OCI-LY3 (cell line): ENCODE results near the gene GRAMD1B.

Experiments
- H2AFZ ChIP-seq: fragments of 200-600, 300-600 bp; shearing (Covaris generic); 2 replicates; pipeline ENCODE4 v1.6.0; 2014; ENCODE audit warnings: antibody characterized with exemption, low read depth, low read length
- H3K27ac ChIP-seq: fragments of 200-600, 300-600 bp; sonication (generic); 2 replicates; pipeline ENCODE4 v1.5.1; 2014; ENCODE audit warnings: mild to moderate bottlenecking, low read length, moderate library complexity, mixed read lengths
- H3K27me3 ChIP-seq: fragments of 200-600, 300-600 bp; sonication (generic); 2 replicates; pipeline ENCODE4 v1.6.1; 2014; ENCODE audit warnings: low read depth, low read length, mixed read lengths
- H3K36me3 ChIP-seq: fragments of 200-600, 300-600 bp; sonication (generic); replicated peaks from 2 replicates; pipeline ENCODE3; 2014; ENCODE audit warnings: low read depth, low read length, mixed read lengths
- H3K4me1 ChIP-seq: fragments of 300-600, 200-600 bp; sonication (generic); 2 replicates; pipeline ENCODE4 v1.6.1; 2014; ENCODE audit warnings: low read length, mixed read lengths
- H3K4me2 ChIP-seq: fragments of 200-600, 300-600 bp; sonication (generic); 2 replicates; pipeline ENCODE4 v1.6.1; 2014; ENCODE audit warnings: low read length, mixed read lengths
- H3K4me3 ChIP-seq: fragments of 300-600, 200-600 bp; sonication (generic); 2 replicates; pipeline ENCODE4 v1.5.1; 2014; ENCODE audit warnings: antibody characterized with exemption, mild to moderate bottlenecking, low read length, moderate library complexity
- H3K79me2 ChIP-seq: fragments of 300-600, 200-600 bp; shearing (Covaris generic); 2 replicates; pipeline ENCODE4 v1.6.1; 2014; ENCODE audit warnings: mild to moderate bottlenecking, low read length, mixed read lengths
- H3K9ac ChIP-seq: fragments of 300-600, 200-600 bp; shearing (Covaris generic); 2 replicates; pipeline ENCODE4 v1.6.0; 2014; ENCODE audit warnings: mild to moderate bottlenecking, low read length, moderate library complexity
- H3K9me3 ChIP-seq: fragments of 200-600, 300-600 bp; shearing (Covaris generic); 2 replicates; pipeline ENCODE4 v1.6.1; 2014; ENCODE audit warnings: low read length, mixed read lengths; ENCODE audit not compliant: insufficient read depth
- H4K20me1 ChIP-seq: fragments of 200-600, 300-600 bp; sonication (generic); 2 replicates; pipeline ENCODE4 v1.6.1; 2016; ENCODE audit warnings: low read length, mixed read lengths; ENCODE audit not compliant: insufficient read depth
- CTCF ChIP-seq: fragments of 200-600, 300-600 bp; sonication (generic); IDR thresholded peaks from 2 replicates; pipeline ENCODE4 v1.5.1; 2014; ENCODE audit warnings: antibody characterized with exemption, low read length, low read depth
- EZH2phosphoT487 ChIP-seq: fragments of 200-600 bp; shearing (Covaris generic); IDR thresholded peaks from 2 replicates; pipeline ENCODE4 v1.6.1; 2018; ENCODE audit warnings: antibody characterized with exemption, mixed run types, low read depth

Gene GRAMD1B

GRCh38 chr11:123622576-123622975 is 192.5 kb downstream of the GRAMD1B start:
- H3K27ac ChIP-seq: no peak overlapping the region
- H3K9ac ChIP-seq: no peak overlapping the region
- no peak overlapping the region for H3K4me3 ChIP-seq
- no peaks in the 10 kb centered on the region for H3K36me3 ChIP-seq
- no peaks in the 10 kb centered on the region for H3K27me3 ChIP-seq
- H2AFZ ChIP-seq: no peak overlapping the region
- no peaks in the 10 kb centered on the region for H4K20me1 ChIP-seq
- TF ChIP-seq CTCF (no peak), EZH2phosphoT487 (no peak)
- H3K9me3 ChIP-seq: no peaks in the 10 kb centered on the region
- no peaks in the 10 kb centered on the region for H3K79me2 ChIP-seq
- H3K4me1 ChIP-seq: no peaks in the 10 kb centered on the region
- no peak overlapping the region for H3K4me2 ChIP-seq

- no peak overlapping the region for H3K27ac ChIP-seq
- H2AFZ ChIP-seq: no peak overlapping the region
- H3K9ac ChIP-seq: no peak overlapping the region
- no peaks in the 10 kb centered on the region for H3K4me1 ChIP-seq
- no peak overlapping the region for H3K4me2 ChIP-seq
- no peak for TF ChIP-seq EZH2phosphoT487
- TF ChIP-seq CTCF: no peak
- H4K20me1 ChIP-seq: no peaks in the 10 kb centered on the region; the same call in 1 of the 2 replicates
- no peak overlapping the region for H3K4me3 ChIP-seq
- no peaks in the 10 kb centered on the region for H3K36me3 ChIP-seq
- no peaks in the 10 kb centered on the region for H3K79me2 ChIP-seq
- no peaks in the 10 kb centered on the region for H3K27me3 ChIP-seq
- H3K9me3 ChIP-seq: no peaks in the 10 kb centered on the region
Observed at GRCh38 chr11:123624974-123625373, 194.9 kb downstream of the GRAMD1B start.

- H3K4me1 ChIP-seq: no peaks in the 10 kb centered on the region
- no peak overlapping the region for H3K9ac ChIP-seq
- no peak overlapping the region for H3K27ac ChIP-seq
- no peak for TF ChIP-seq CTCF
- no peak for TF ChIP-seq EZH2phosphoT487
- no peak overlapping the region for H2AFZ ChIP-seq
- no peaks in the 10 kb centered on the region for H3K79me2 ChIP-seq
- H4K20me1 ChIP-seq: no peaks in the 10 kb centered on the region; the same call in 1 of the 2 replicates
- no peaks in the 10 kb centered on the region for H3K36me3 ChIP-seq
- H3K4me3 ChIP-seq: no peak overlapping the region
- H3K9me3 ChIP-seq: no peaks in the 10 kb centered on the region
- no peak overlapping the region for H3K4me2 ChIP-seq
- peaks cover 26% of the 10 kb centered on the region for H3K27me3 ChIP-seq
Observed at GRCh38 chr11:123628936-123629683, 199.0 kb downstream of the GRAMD1B start.

- no peak overlapping the region for H3K4me2 ChIP-seq
Observed at GRCh38 chr11:123630126-123630608, 200.1 kb downstream of the GRAMD1B start.

More at GRCh38 chr11:123630126-123630608, 200.1 kb downstream of the GRAMD1B start:
- peaks cover 32% of the 10 kb centered on the region for H3K27me3 ChIP-seq
- H3K4me3 ChIP-seq: no peak overlapping the region
- H3K79me2 ChIP-seq: no peaks in the 10 kb centered on the region
- no peaks in the 10 kb centered on the region for H3K4me1 ChIP-seq
- no peaks in the 10 kb centered on the region for H3K9me3 ChIP-seq
- no peak overlapping the region for H2AFZ ChIP-seq
- no peak overlapping the region for H3K27ac ChIP-seq
- no peaks in the 10 kb centered on the region; the same call in 1 of the 2 replicates for H4K20me1 ChIP-seq
- no peaks in the 10 kb centered on the region for H3K36me3 ChIP-seq
- no peak overlapping the region for H3K9ac ChIP-seq
- TF ChIP-seq CTCF (no peak), EZH2phosphoT487 (no peak)
